SW480 (cell line): ENCODE results near the gene NBPF1.
"Not testable (repeated sequence)": the region's sequence is repeated elsewhere in the genome, so short reads cannot be mapped to it uniquely, and the experiment has no call there.

Source experiments
- DNase-seq: peaks from one replicate; pipeline ENCODE4 v3.0.0-alpha.2; 2016; ENCODE audit warnings: low spot score

NBPF1 gene

DNA sequence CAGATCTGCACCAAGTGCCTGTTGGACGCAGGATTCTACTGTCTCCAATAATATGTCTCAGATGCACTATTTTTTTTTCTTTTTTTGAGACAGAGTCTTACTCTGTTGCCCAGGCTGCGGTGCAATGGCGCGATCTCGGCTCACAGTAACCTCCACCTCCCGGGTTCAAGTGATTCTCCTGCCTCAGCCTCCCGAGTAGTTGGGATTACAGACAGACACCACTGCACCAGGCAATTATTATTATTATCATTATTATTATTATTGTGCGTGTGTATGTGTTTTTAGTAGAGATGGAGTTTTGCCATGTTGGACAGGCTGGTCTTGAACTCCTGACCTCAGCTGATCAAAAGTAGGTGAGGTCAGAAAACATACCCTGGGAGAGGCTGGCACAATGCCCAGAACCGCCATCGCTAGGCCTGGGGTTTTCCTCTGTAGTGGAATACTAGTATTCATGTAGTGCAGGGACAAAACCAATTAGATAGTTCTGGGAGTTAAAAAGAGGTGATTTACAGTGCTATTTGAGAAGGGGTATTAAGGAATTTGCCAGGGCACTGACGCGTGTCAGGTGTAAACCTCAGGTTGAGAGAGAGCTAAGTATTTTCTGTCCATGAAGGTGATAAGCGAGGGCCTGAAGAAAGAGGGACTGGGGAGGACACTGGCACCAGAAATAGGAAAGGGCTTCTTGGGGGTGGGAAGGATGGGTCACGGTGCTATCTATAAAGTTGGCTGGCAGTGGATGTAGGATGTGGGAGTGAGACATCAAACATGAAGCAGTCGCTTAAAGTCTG lies 100.5 kb downstream of the NBPF1 start:
- not testable (repeated sequence) for DNase-seq
